Measurements from ENCODE around the gene CCDC92. TPM values are rescaled to one million over a fixed set of nuclear protein-coding genes. Genes with fewer than 3 reads are reported as not detected.

The CCDC92 gene
- total and polyA plus RNA-seq, 5 donors from 2014 or later: 12.9 to 24.1 (median 19.5) TPM

- H3K4me1 ChIP-seq (ENCODE audit: control insufficient read depth, insufficient read depth, low read length, poor library complexity, severe bottlenecking): no peaks in the 10 kb centered on the region
- no peaks in the 10 kb centered on the region for H3K27me3 ChIP-seq (ENCODE audit: control insufficient read depth, insufficient read depth, low read length)
- H3K4me3 ChIP-seq (ENCODE audit: low read depth, low read length): no peak overlapping the region
- no peak overlapping the region for H3K4me3 Mint-ChIP-seq
- H3K9me3 Mint-ChIP-seq: no peaks in the 10 kb centered on the region
- no peak overlapping the region for H3K27ac ChIP-seq (ENCODE audit: insufficient read depth, low read length, poor library complexity, severe bottlenecking)
- H3K36me3 Mint-ChIP-seq: no peaks in the 10 kb centered on the region
- no peak overlapping the region for H3K27ac Mint-ChIP-seq
- H3K9me3 ChIP-seq (ENCODE audit: control insufficient read depth in 2 of 2, low read length in 2 of 2): no peaks in the 10 kb centered on the region
- H3K27me3 Mint-ChIP-seq: peaks cover 13% of the 10 kb centered on the region
- H3K36me3 ChIP-seq (ENCODE audit: control insufficient read depth, insufficient read depth, low read length): no peaks in the 10 kb centered on the region
- no peak for ATAC-seq (ENCODE audit: low read depth in 2 of 2)
- DNase-seq: no peak
- no peaks in the 10 kb centered on the region for H3K4me1 Mint-ChIP-seq
Observed at GRCh38 chr12:123891516-123892179, 81.0 kb downstream of the CCDC92 start.

- no peak overlapping the region for H3K4me3 Mint-ChIP-seq
- peaks cover 13% of the 10 kb centered on the region for H3K27me3 Mint-ChIP-seq
- no peaks in the 10 kb centered on the region for H3K9me3 ChIP-seq (ENCODE audit: control insufficient read depth in 2 of 2, low read length in 2 of 2)
- H3K36me3 ChIP-seq (ENCODE audit: control insufficient read depth, insufficient read depth, low read length): no peaks in the 10 kb centered on the region
- H3K4me1 ChIP-seq (ENCODE audit: control insufficient read depth, insufficient read depth, low read length, poor library complexity, severe bottlenecking): no peaks in the 10 kb centered on the region
- H3K9me3 Mint-ChIP-seq: no peaks in the 10 kb centered on the region
- H3K27ac ChIP-seq (ENCODE audit: insufficient read depth, low read length, poor library complexity, severe bottlenecking): no peak overlapping the region
- no peaks in the 10 kb centered on the region for H3K27me3 ChIP-seq (ENCODE audit: control insufficient read depth, insufficient read depth, low read length)
- H3K4me3 ChIP-seq (ENCODE audit: low read depth, low read length): no peak overlapping the region
- DNase-seq (no peak), ATAC-seq (ENCODE audit: low read depth in 2 of 2) (no peak)
- H3K4me1 Mint-ChIP-seq: no peaks in the 10 kb centered on the region
- H3K27ac Mint-ChIP-seq: no peak overlapping the region
- no peaks in the 10 kb centered on the region for H3K36me3 Mint-ChIP-seq
Observed at GRCh38 chr12:123891011-123891410, 81.6 kb downstream of the CCDC92 start.

GRCh38 chr12:123890536-123890902 is 82.1 kb downstream of the CCDC92 start:
- Histone ChIP-seq H3K27me3 (ENCODE audit: control insufficient read depth, insufficient read depth, low read length) (no peaks in the 10 kb centered on the region), H3K4me1 (ENCODE audit: control insufficient read depth, insufficient read depth, low read length, poor library complexity, severe bottlenecking) (no peaks in the 10 kb centered on the region), H3K36me3 (ENCODE audit: control insufficient read depth, insufficient read depth, low read length) (no peaks in the 10 kb centered on the region), H3K9me3 (ENCODE audit: control insufficient read depth in 2 of 2, low read length in 2 of 2) (no peaks in the 10 kb centered on the region), H3K27ac (ENCODE audit: insufficient read depth, low read length, poor library complexity, severe bottlenecking) (no peak overlapping the region), H3K4me3 (ENCODE audit: low read depth, low read length) (no peak overlapping the region)
- Mint-ChIP-seq H3K9me3 (no peaks in the 10 kb centered on the region), H3K4me3 (no peak overlapping the region), H3K27me3 (peaks cover 13% of the 10 kb centered on the region), H3K4me1 (no peaks in the 10 kb centered on the region), H3K36me3 (no peaks in the 10 kb centered on the region), H3K27ac (no peak overlapping the region)
- no peak for ATAC-seq (ENCODE audit: low read depth in 2 of 2)
- DNase-seq: no peak

GRCh38 chr12:123889848-123890535 is 82.6 kb downstream of the CCDC92 start:
- no peak overlapping the region for H3K27ac ChIP-seq (ENCODE audit: insufficient read depth, low read length, poor library complexity, severe bottlenecking)
- H3K27me3 ChIP-seq (ENCODE audit: control insufficient read depth, insufficient read depth, low read length): no peaks in the 10 kb centered on the region
- H3K4me3 ChIP-seq (ENCODE audit: low read depth, low read length): no peak overlapping the region
- Mint-ChIP-seq H3K27ac (no peak overlapping the region), H3K36me3 (no peaks in the 10 kb centered on the region), H3K4me3 (no peak overlapping the region), H3K9me3 (no peaks in the 10 kb centered on the region), H3K27me3 (peaks cover 13% of the 10 kb centered on the region), H3K4me1 (no peaks in the 10 kb centered on the region)
- ATAC-seq (ENCODE audit: low read depth in 2 of 2): no peak
- H3K36me3 ChIP-seq (ENCODE audit: control insufficient read depth, insufficient read depth, low read length): no peaks in the 10 kb centered on the region
- no peak for DNase-seq
- no peaks in the 10 kb centered on the region for H3K9me3 ChIP-seq (ENCODE audit: control insufficient read depth in 2 of 2, low read length in 2 of 2)
- H3K4me1 ChIP-seq (ENCODE audit: control insufficient read depth, insufficient read depth, low read length, poor library complexity, severe bottlenecking): no peaks in the 10 kb centered on the region

- no peak for ATAC-seq (ENCODE audit: low read depth in 2 of 2)
- no peak overlapping the region for H3K27ac Mint-ChIP-seq
Observed at GRCh38 chr12:123888989-123889388, 83.6 kb downstream of the CCDC92 start.

GRCh38 chr12:123886931-123887582 is 85.6 kb downstream of the CCDC92 start:
- Mint-ChIP-seq H3K9me3 (no peaks in the 10 kb centered on the region), H3K27me3 (peaks cover 8% of the 10 kb centered on the region), H3K4me3 (no peak overlapping the region), H3K27ac (no peak overlapping the region), H3K36me3 (no peaks in the 10 kb centered on the region), H3K4me1 (no peaks in the 10 kb centered on the region)
- H3K36me3 ChIP-seq (ENCODE audit: control insufficient read depth, insufficient read depth, low read length): no peaks in the 10 kb centered on the region
- no peak overlapping the region for H3K27ac ChIP-seq (ENCODE audit: insufficient read depth, low read length, poor library complexity, severe bottlenecking)
- no peak for ATAC-seq (ENCODE audit: low read depth in 2 of 2)
- H3K9me3 ChIP-seq (ENCODE audit: control insufficient read depth in 2 of 2, low read length in 2 of 2): no peaks in the 10 kb centered on the region
- no peaks in the 10 kb centered on the region for H3K4me1 ChIP-seq (ENCODE audit: control insufficient read depth, insufficient read depth, low read length, poor library complexity, severe bottlenecking)
- H3K27me3 ChIP-seq (ENCODE audit: control insufficient read depth, insufficient read depth, low read length): no peaks in the 10 kb centered on the region
- H3K4me3 ChIP-seq (ENCODE audit: low read depth, low read length): no peak overlapping the region
- no peak for DNase-seq

More at GRCh38 chr12:123888989-123889388, 83.6 kb downstream of the CCDC92 start:
- H3K4me3 ChIP-seq (ENCODE audit: low read depth, low read length): no peak overlapping the region
- H3K9me3 Mint-ChIP-seq: no peaks in the 10 kb centered on the region
- no peaks in the 10 kb centered on the region for H3K36me3 ChIP-seq (ENCODE audit: control insufficient read depth, insufficient read depth, low read length)
- H3K4me1 ChIP-seq (ENCODE audit: control insufficient read depth, insufficient read depth, low read length, poor library complexity, severe bottlenecking): no peaks in the 10 kb centered on the region
- DNase-seq: no peak
- H3K4me3 Mint-ChIP-seq: no peak overlapping the region
- H3K27ac ChIP-seq (ENCODE audit: insufficient read depth, low read length, poor library complexity, severe bottlenecking): no peak overlapping the region
- no peaks in the 10 kb centered on the region for H3K4me1 Mint-ChIP-seq
- H3K9me3 ChIP-seq (ENCODE audit: control insufficient read depth in 2 of 2, low read length in 2 of 2): no peaks in the 10 kb centered on the region
- H3K27me3 ChIP-seq (ENCODE audit: control insufficient read depth, insufficient read depth, low read length): no peaks in the 10 kb centered on the region
- H3K36me3 Mint-ChIP-seq: no peaks in the 10 kb centered on the region
- H3K27me3 Mint-ChIP-seq: peaks cover 13% of the 10 kb centered on the region

GRCh38 chr12:123886258-123886657 is 86.4 kb downstream of the CCDC92 start:
- Mint-ChIP-seq H3K27ac (no peak overlapping the region), H3K36me3 (no peaks in the 10 kb centered on the region), H3K4me3 (no peak overlapping the region), H3K4me1 (no peaks in the 10 kb centered on the region), H3K9me3 (no peaks in the 10 kb centered on the region), H3K27me3 (peaks cover 9% of the 10 kb centered on the region)
- DNase-seq (no peak), ATAC-seq (ENCODE audit: low read depth in 2 of 2) (no peak)
- no peak overlapping the region for H3K27ac ChIP-seq (ENCODE audit: insufficient read depth, low read length, poor library complexity, severe bottlenecking)
- no peaks in the 10 kb centered on the region for H3K9me3 ChIP-seq (ENCODE audit: control insufficient read depth in 2 of 2, low read length in 2 of 2)
- H3K4me3 ChIP-seq (ENCODE audit: low read depth, low read length): no peak overlapping the region
- H3K36me3 ChIP-seq (ENCODE audit: control insufficient read depth, insufficient read depth, low read length): no peaks in the 10 kb centered on the region
- H3K4me1 ChIP-seq (ENCODE audit: control insufficient read depth, insufficient read depth, low read length, poor library complexity, severe bottlenecking): no peaks in the 10 kb centered on the region
- H3K27me3 ChIP-seq (ENCODE audit: control insufficient read depth, insufficient read depth, low read length): no peaks in the 10 kb centered on the region

Measured in CD4-positive, CD25-positive, alpha-beta regulatory T cell (primary cell).